ENCODE measurements around the gene RNF125. TPM values are rescaled to one million over a fixed set of nuclear protein-coding genes. Genes with fewer than 3 reads are reported as not detected.

The RNF125 gene
- polyA plus RNA-seq, 2 of the 4 experiments (the other 2 are of a cell fraction), result 0.14 to 0.30 TPM

DNA sequence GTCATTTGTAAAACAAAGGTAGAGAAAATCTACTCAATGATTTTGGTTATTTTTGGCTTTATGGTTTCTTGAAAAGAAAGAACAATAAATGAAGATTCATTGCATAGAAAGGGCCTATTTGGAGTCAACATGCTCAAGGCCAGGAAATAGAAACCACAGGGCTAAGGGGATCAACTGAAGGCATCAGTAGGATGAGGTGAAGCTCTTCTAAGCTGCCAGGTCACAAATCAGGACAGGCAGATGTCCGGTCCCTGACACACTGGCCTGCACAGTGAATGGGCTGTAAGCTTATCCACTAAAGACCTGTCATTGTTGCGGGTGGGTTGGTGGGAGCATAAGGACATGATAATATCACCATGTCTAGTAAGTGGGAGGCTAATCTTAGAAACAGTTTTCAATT is 41.4 kb downstream of the RNF125 start:
- TF ChIP-seq RARB (CRISPR knock-in tag; IDR thresholded peaks at IDR 0.05) (no peak), NFE2L2 (conservative IDR thresholded peaks at IDR 0.05; ENCODE audit: low read length) (no peak), BHLHE40 (IDR thresholded peaks at IDR 0.05; ENCODE audit: low read depth, low read length) (no peak), CEBPB (IDR thresholded peaks at IDR 0.05) (no peak), ZC3H11A (IDR thresholded peaks at IDR 0.05) (no peak), CBX2 (IDR thresholded peaks at IDR 0.05; ENCODE audit: borderline replicate concordance, low read depth) (no peak), FOSB (CRISPR knock-in tag; IDR thresholded peaks at IDR 0.05) (no peak), ZNF302 (CRISPR knock-in tag; IDR thresholded peaks at IDR 0.05) (no peak), RCOR1 (IDR thresholded peaks at IDR 0.05; ENCODE audit: low read depth, low read length) (no peak), MYC (IDR thresholded peaks at IDR 0.05; ENCODE audit: borderline replicate concordance, low read length) (no peak), HOXB5 (CRISPR knock-in tag; IDR thresholded peaks at IDR 0.05) (no peak), HOXA7 (CRISPR knock-in tag; IDR thresholded peaks at IDR 0.05) (no peak), CHD2 (IDR thresholded peaks at IDR 0.05; ENCODE audit: low read length, partially characterized antibody) (no peak)
- TF ChIP-seq, protein P1, sequence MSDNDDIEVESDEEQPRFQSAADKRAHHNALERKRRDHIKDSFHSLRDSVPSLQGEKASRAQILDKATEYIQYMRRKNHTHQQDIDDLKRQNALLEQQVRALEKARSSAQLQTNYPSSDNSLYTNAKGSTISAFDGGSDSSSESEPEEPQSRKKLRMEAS (IDR thresholded peaks at IDR 0.05), result no peak
- TF ChIP-seq, protein P2, sequence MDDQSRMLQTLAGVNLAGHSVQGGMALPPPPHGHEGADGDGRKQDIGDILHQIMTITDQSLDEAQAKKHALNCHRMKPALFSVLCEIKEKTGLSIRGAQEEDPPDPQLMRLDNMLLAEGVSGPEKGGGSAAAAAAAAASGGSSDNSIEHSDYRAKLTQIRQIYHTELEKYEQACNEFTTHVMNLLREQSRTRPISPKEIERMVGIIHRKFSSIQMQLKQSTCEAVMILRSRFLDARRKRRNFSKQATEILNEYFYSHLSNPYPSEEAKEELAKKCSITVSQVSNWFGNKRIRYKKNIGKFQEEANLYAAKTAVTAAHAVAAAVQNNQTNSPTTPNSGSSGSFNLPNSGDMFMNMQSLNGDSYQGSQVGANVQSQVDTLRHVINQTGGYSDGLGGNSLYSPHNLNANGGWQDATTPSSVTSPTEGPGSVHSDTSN (IDR thresholded peaks at IDR 0.05), result no peak
- TF ChIP-seq, protein P3, sequence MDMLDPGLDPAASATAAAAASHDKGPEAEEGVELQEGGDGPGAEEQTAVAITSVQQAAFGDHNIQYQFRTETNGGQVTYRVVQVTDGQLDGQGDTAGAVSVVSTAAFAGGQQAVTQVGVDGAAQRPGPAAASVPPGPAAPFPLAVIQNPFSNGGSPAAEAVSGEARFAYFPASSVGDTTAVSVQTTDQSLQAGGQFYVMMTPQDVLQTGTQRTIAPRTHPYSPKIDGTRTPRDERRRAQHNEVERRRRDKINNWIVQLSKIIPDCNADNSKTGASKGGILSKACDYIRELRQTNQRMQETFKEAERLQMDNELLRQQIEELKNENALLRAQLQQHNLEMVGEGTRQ (IDR thresholded peaks at IDR 0.05), result no peak
- Histone ChIP-seq H3K9me3 (no peaks in the 10 kb centered on the region), H3K4me3 (no peak overlapping the region), H3K4me1 (no peaks in the 10 kb centered on the region), H3K4me2 (no peak overlapping the region), H3K27ac (no peak overlapping the region)
- DNase-seq (ENCODE audit: low read depth in 1 of 2, low spot score in 1 of 2), result no peak
- no peak for ATAC-seq
- CTCF ChIA-PET, result interaction anchor here (1.1 to 1.6 kb wide), 2 partner anchors 12 to 14 kb away, joined by 3 to 6 read pairs; no protein-coding TSS in a partner anchor
- no peak for FAIRE-seq
- WGBS (ENCODE audit: missing lambda C conversion rate), result 84% methylated on average over 2 of the region's 2 CpGs
- POLR2A ChIA-PET, result interaction anchor here (0.6 kb wide), 1 partner anchor 36 kb away, joined by 16 read pairs; no protein-coding TSS in a partner anchor

DNA sequence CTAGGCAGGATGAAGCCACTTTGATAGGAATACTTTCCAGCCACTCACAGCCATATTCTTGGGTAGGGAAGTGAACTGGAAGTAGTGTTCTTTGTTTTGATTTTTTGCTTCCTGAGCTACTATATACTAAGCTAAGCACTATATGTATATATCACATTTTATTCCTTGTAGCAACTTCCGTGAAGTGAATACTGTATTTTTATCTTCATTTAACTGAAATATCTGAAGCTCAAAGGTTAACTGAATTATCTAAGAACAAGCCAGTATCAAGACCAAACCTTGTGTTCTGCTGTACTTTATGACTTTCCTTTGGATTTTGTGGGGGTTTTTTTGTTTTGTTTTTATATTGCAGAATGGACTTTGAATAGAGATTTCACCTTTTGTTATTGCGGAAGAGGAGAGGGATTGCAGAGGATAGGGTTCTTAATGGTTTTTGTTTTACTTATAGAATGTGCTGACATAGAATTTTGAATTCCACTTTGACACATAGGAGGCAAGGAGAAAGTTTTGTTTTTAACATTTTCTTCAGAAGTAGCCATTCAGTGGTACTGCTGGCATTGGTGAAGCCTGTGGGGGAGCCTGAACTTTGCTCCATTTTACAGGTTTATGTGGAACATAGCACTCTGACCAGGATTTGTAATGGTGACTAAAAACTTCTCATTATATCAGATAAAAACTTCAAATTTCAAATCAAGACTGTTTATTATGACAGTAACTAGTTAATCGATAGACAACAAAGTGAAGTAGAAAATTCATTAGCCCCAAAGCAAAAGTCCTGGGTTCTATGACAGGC is 48.9 kb downstream of the RNF125 start:
- FAIRE-seq, result no peak

More for the DNA sequence above, 48.9 kb downstream of the RNF125 start:
- TF ChIP-seq SREBF2 (IDR thresholded peaks at IDR 0.05) (no peak), HOXB5 (CRISPR knock-in tag; IDR thresholded peaks at IDR 0.05) (no peak), ZNF302 (CRISPR knock-in tag; IDR thresholded peaks at IDR 0.05) (no peak), ESRRA (IDR thresholded peaks at IDR 0.05; ENCODE audit: borderline replicate concordance, low read length) (no peak), KDM5A (IDR thresholded peaks at IDR 0.05) (no peak), EP300 (IDR thresholded peaks at IDR 0.05) (no peak), KDM1A (IDR thresholded peaks at IDR 0.05; ENCODE audit: low read depth) (no peak), RCOR1 (IDR thresholded peaks at IDR 0.05; ENCODE audit: low read depth, low read length) (no peak), PHF8 (IDR thresholded peaks at IDR 0.05; ENCODE audit: borderline replicate concordance, low read depth) (no peak)
- TF ChIP-seq, protein P4, sequence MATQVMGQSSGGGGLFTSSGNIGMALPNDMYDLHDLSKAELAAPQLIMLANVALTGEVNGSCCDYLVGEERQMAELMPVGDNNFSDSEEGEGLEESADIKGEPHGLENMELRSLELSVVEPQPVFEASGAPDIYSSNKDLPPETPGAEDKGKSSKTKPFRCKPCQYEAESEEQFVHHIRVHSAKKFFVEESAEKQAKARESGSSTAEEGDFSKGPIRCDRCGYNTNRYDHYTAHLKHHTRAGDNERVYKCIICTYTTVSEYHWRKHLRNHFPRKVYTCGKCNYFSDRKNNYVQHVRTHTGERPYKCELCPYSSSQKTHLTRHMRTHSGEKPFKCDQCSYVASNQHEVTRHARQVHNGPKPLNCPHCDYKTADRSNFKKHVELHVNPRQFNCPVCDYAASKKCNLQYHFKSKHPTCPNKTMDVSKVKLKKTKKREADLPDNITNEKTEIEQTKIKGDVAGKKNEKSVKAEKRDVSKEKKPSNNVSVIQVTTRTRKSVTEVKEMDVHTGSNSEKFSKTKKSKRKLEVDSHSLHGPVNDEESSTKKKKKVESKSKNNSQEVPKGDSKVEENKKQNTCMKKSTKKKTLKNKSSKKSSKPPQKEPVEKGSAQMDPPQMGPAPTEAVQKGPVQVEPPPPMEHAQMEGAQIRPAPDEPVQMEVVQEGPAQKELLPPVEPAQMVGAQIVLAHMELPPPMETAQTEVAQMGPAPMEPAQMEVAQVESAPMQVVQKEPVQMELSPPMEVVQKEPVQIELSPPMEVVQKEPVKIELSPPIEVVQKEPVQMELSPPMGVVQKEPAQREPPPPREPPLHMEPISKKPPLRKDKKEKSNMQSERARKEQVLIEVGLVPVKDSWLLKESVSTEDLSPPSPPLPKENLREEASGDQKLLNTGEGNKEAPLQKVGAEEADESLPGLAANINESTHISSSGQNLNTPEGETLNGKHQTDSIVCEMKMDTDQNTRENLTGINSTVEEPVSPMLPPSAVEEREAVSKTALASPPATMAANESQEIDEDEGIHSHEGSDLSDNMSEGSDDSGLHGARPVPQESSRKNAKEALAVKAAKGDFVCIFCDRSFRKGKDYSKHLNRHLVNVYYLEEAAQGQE (IDR thresholded peaks at IDR 0.05), result no peak
- TF ChIP-seq, protein P5, sequence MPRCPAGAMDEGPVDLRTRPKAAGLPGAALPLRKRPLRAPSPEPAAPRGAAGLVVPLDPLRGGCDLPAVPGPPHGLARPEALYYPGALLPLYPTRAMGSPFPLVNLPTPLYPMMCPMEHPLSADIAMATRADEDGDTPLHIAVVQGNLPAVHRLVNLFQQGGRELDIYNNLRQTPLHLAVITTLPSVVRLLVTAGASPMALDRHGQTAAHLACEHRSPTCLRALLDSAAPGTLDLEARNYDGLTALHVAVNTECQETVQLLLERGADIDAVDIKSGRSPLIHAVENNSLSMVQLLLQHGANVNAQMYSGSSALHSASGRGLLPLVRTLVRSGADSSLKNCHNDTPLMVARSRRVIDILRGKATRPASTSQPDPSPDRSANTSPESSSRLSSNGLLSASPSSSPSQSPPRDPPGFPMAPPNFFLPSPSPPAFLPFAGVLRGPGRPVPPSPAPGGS (IDR thresholded peaks at IDR 0.05), result no peak
- TF ChIP-seq, protein P3 (IDR thresholded peaks at IDR 0.05), result no peak
- TF ChIP-seq, protein P6, sequence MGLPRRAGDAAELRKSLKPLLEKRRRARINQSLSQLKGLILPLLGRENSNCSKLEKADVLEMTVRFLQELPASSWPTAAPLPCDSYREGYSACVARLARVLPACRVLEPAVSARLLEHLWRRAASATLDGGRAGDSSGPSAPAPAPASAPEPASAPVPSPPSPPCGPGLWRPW (IDR thresholded peaks at IDR 0.05), result no peak
- 96% methylated on average over 3 of the region's 3 CpGs for WGBS (ENCODE audit: missing lambda C conversion rate)
- H3K4me3 ChIP-seq, result no peak overlapping the region
- H3K27ac ChIP-seq, result no peak overlapping the region
- ChIA-PET CTCF (no interaction called here), POLR2A (no interaction called here)
- DNase-seq (ENCODE audit: low read depth in 1 of 2, low spot score in 1 of 2) (no peak), ATAC-seq (no peak)
- H3K4me1 ChIP-seq, result no peaks in the 10 kb centered on the region
- H3K9me3 ChIP-seq, result no peaks in the 10 kb centered on the region
- no peak overlapping the region for H3K4me2 ChIP-seq
